ENCODE results near the gene PRKCE. TPM values are rescaled to one million over a fixed set of nuclear protein-coding genes. Genes with fewer than 3 reads are reported as not detected.

The PRKCE gene
- total RNA-seq, 4 donors from 2014 or later, result 20.0 to 29.7 (median 25.2) TPM

- H3K9me3 ChIP-seq, result no peaks in the 10 kb centered on the region
- no peak overlapping the region for H3K4me3 ChIP-seq
- no peaks in the 10 kb centered on the region for H3K27me3 ChIP-seq
- H3K27ac ChIP-seq, result no peak overlapping the region
- no peaks in the 10 kb centered on the region for H3K36me3 ChIP-seq
- DNase-seq, result no peak
- H3K4me1 ChIP-seq, result peaks cover 0 to 7% (median 0%) of the 10 kb centered on the region in 4 donors
- TF ChIP-seq CTCF (IDR thresholded peaks at IDR 0.05) (no peak), POLR2A (IDR thresholded peaks at IDR 0.05) (no peak)
Observed at GRCh38 chr2:45918463-45919159, 267.1 kb downstream of the PRKCE start.

- H3K9me3 ChIP-seq, result no peaks in the 10 kb centered on the region
- no peak for DNase-seq
- no peak overlapping the region for H3K27ac ChIP-seq
- H3K4me3 ChIP-seq, result no peak overlapping the region
- TF ChIP-seq POLR2A (IDR thresholded peaks at IDR 0.05) (no peak), CTCF (IDR thresholded peaks at IDR 0.05) (no peak)
- peaks cover 0 to 7% (median 0%) of the 10 kb centered on the region in 4 donors for H3K4me1 ChIP-seq
- no peaks in the 10 kb centered on the region for H3K36me3 ChIP-seq
- H3K27me3 ChIP-seq, result no peaks in the 10 kb centered on the region
Observed at GRCh38 chr2:45919160-45919650, 267.7 kb downstream of the PRKCE start.

- Histone ChIP-seq H3K27ac (no peak overlapping the region), H3K9me3 (no peaks in the 10 kb centered on the region), H3K36me3 (no peaks in the 10 kb centered on the region), H3K4me3 (no peak overlapping the region), H3K4me1 (peaks cover 0 to 7% (median 0%) of the 10 kb centered on the region in 4 donors), H3K27me3 (no peaks in the 10 kb centered on the region)
- no peak for DNase-seq
- TF ChIP-seq CTCF (IDR thresholded peaks at IDR 0.05), result no peak
Observed at GRCh38 chr2:45919711-45920111, 268.2 kb downstream of the PRKCE start.

GRCh38 chr2:45921921-45922320 is 270.4 kb downstream of the PRKCE start:
- DNase-seq, result no peak
- H3K4me3 ChIP-seq, result no peak overlapping the region
- peaks cover 0 to 7% (median 0%) of the 10 kb centered on the region in 4 donors for H3K4me1 ChIP-seq
- no peaks in the 10 kb centered on the region for H3K9me3 ChIP-seq
- no peak overlapping the region for H3K27ac ChIP-seq
- TF ChIP-seq CTCF (IDR thresholded peaks at IDR 0.05) (no peak), POLR2A (IDR thresholded peaks at IDR 0.05) (no peak)
- H3K36me3 ChIP-seq, result no peaks in the 10 kb centered on the region
- H3K27me3 ChIP-seq, result no peaks in the 10 kb centered on the region

- Histone ChIP-seq H3K27ac (no peak overlapping the region), H3K4me3 (no peak overlapping the region), H3K4me1 (peaks cover 0 to 7% (median 0%) of the 10 kb centered on the region in 4 donors), H3K27me3 (no peaks in the 10 kb centered on the region), H3K36me3 (no peaks in the 10 kb centered on the region), H3K9me3 (no peaks in the 10 kb centered on the region)
- DNase-seq, result no peak
- TF ChIP-seq CTCF (IDR thresholded peaks at IDR 0.05), result no peak
- TF ChIP-seq POLR2A (IDR thresholded peaks at IDR 0.05), result no peak
Observed at GRCh38 chr2:45922577-45922988, 271.1 kb downstream of the PRKCE start.
